WTC11 (cell line): ENCODE results near the gene ECE1. TPM values are rescaled to one million over a fixed set of nuclear protein-coding genes. Genes with fewer than 3 reads are reported as not detected.
A peak's percentile ranks its signal among the peaks of the same experiment; 100 is the strongest.

Source experiments
- ATAC-seq: fragments of 200-7000 bp; cut with Tn5 transposase; 2 replicates; pipeline ENCODE4 v1.10.0; 2021; ENCODE audit warnings: mild to moderate bottlenecking, moderate library complexity
- CTCF ChIA-PET: fragments of 300-600 bp; sonication (Branson Sonifier 250); formaldehyde crosslinking; loops from one replicate; lab custom pipeline; 2021; ENCODE audit warnings: antibody characterized with exemption; lab: Charles Lee
- POLR2A ChIA-PET: fragments of 350-600 bp; sonication (Branson Sonifier 250); formaldehyde crosslinking; loops from one replicate; lab custom pipeline; 2021; ENCODE audit warnings: antibody characterized with exemption; lab: Charles Lee
- DNase-seq: peaks from one replicate; pipeline ENCODE4 v3.0.0; 2021; ENCODE audit warnings: low spot score
- H3K27ac Mint-ChIP-seq: 2 replicates; pipeline ENCODE4 v1.8.0; 2021; ENCODE audit warnings: mixed read lengths
- H3K27me3 Mint-ChIP-seq: 2 replicates; pipeline ENCODE4 v1.8.0; 2021; ENCODE audit warnings: low read depth, mild to moderate bottlenecking, moderate library complexity, mixed read lengths
- H3K36me3 Mint-ChIP-seq: 2 replicates; pipeline ENCODE4 v1.8.0; 2021; ENCODE audit warnings: mixed read lengths
- H3K4me1 Mint-ChIP-seq: 2 replicates; pipeline ENCODE4 v1.8.0; 2022; ENCODE audit warnings: mixed read lengths
- H3K4me3 Mint-ChIP-seq: 2 replicates; pipeline ENCODE4 v1.8.0; 2021; ENCODE audit warnings: mild to moderate bottlenecking, moderate library complexity, mixed read lengths
- H3K9me3 Mint-ChIP-seq: 2 replicates; pipeline ENCODE4 v1.8.0; 2021; ENCODE audit warnings: mixed read lengths
- MYBL2 ChIP-seq: sonication (generic); formaldehyde crosslinking; IDR thresholded peaks from 2 replicates; pipeline ENCODE4 v1.8.1; 2023; ENCODE audit warnings: mild to moderate bottlenecking, moderate library complexity, missing genetic modification reagents
- NFATC4 ChIP-seq: fragments of 250-450 bp; sonication (Bioruptor Pico); IDR thresholded peaks from 2 replicates; pipeline ENCODE4 v1.9.0; 2021; ENCODE audit warnings: mild to moderate bottlenecking
- NR2C2 ChIP-seq: sonication (generic); formaldehyde crosslinking; IDR thresholded peaks from 2 replicates; pipeline ENCODE4 v1.8.0; 2022; ENCODE audit warnings: mild to moderate bottlenecking, missing genetic modification reagents
- SMAD4 ChIP-seq: sonication (generic); formaldehyde crosslinking; IDR thresholded peaks from 2 replicates; pipeline ENCODE4 v1.8.0; 2022; ENCODE audit warnings: mild to moderate bottlenecking, missing genetic modification reagents
- ZNF219 ChIP-seq: sonication (generic); formaldehyde crosslinking; IDR thresholded peaks from 2 replicates; pipeline ENCODE4 v1.8.0; 2023; ENCODE audit warnings: missing genetic modification reagents, mild to moderate bottlenecking, borderline replicate concordance
- ZNF423 ChIP-seq: fragments of 250-450 bp; sonication (Bioruptor Pico); IDR thresholded peaks from 2 replicates; pipeline ENCODE4 v2.1.2; 2022; ENCODE audit warnings: mild to moderate bottlenecking, moderate library complexity
- ZNF425 ChIP-seq: fragments of 250-450 bp; sonication (Bioruptor Pico); conservative IDR thresholded peaks from 2 replicates; pipeline ENCODE4 v1.9.0; 2021; ENCODE audit warnings: mild to moderate bottlenecking
- total RNA-seq: library from RNA; stranded (reverse); gene quantifications from 3 replicates; pipeline ENCODE4 v1.2.3, GENCODE V29; 2021
- TF ChIP-seq, protein P1 (sequence below): sonication (generic); formaldehyde crosslinking; IDR thresholded peaks from 2 replicates; pipeline ENCODE4 v1.8.1; 2022; ENCODE audit warnings: mild to moderate bottlenecking, missing genetic modification reagents, moderate library complexity, borderline replicate concordance
- TF ChIP-seq, protein P2 (sequence below): sonication (generic); formaldehyde crosslinking; IDR thresholded peaks from 2 replicates; pipeline ENCODE4 v1.8.0; 2022; ENCODE audit warnings: mild to moderate bottlenecking, missing genetic modification reagents
- TF ChIP-seq, protein P3 (sequence below): sonication (generic); formaldehyde crosslinking; IDR thresholded peaks from 2 replicates; pipeline ENCODE4 v1.8.0; 2022; ENCODE audit warnings: mild to moderate bottlenecking, missing genetic modification reagents
- TF ChIP-seq, protein P4 (sequence below): fragments of 200-600 bp; IDR thresholded peaks from 2 replicates; pipeline ENCODE4 v1.8.0; 2022; ENCODE audit warnings: antibody characterized with exemption
- TF ChIP-seq, protein P5 (sequence below): sonication (generic); formaldehyde crosslinking; IDR thresholded peaks from 2 replicates; pipeline ENCODE4 v1.8.0; 2022; ENCODE audit warnings: missing genetic modification reagents

The ECE1 gene
- total RNA-seq, 1 experiment from 2014 or later = 45.0 TPM

- no peak for ATAC-seq
- CTCF ChIA-PET = interaction anchor here (1.4 to 2.4 kb wide), 2 partner anchors 33 to 35 kb away, joined by 6 to 14 read pairs; no protein-coding TSS in a partner anchor
- no peaks in the 10 kb centered on the region for H3K36me3 Mint-ChIP-seq
- POLR2A ChIA-PET = no interaction called here
- H3K9me3 Mint-ChIP-seq = no peaks in the 10 kb centered on the region
- no peak for DNase-seq
- peak overlapping the region; percentile 43; the same call in 1 of the 2 replicates for H3K27ac Mint-ChIP-seq
- H3K4me1 Mint-ChIP-seq = peaks cover 62% of the 10 kb centered on the region
- no peaks in the 10 kb centered on the region for H3K27me3 Mint-ChIP-seq
- no peak for TF ChIP-seq MYBL2 (CRISPR knock-in tag)
- TF ChIP-seq ZNF219 (CRISPR knock-in tag) = no peak
- TF ChIP-seq, protein P1, sequence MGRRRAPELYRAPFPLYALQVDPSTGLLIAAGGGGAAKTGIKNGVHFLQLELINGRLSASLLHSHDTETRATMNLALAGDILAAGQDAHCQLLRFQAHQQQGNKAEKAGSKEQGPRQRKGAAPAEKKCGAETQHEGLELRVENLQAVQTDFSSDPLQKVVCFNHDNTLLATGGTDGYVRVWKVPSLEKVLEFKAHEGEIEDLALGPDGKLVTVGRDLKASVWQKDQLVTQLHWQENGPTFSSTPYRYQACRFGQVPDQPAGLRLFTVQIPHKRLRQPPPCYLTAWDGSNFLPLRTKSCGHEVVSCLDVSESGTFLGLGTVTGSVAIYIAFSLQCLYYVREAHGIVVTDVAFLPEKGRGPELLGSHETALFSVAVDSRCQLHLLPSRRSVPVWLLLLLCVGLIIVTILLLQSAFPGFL = no peak
- TF ChIP-seq NR2C2 (CRISPR knock-in tag) = no peak
- TF ChIP-seq ZNF425 (CRISPR knock-in tag) = no peak
- TF ChIP-seq, protein P2, sequence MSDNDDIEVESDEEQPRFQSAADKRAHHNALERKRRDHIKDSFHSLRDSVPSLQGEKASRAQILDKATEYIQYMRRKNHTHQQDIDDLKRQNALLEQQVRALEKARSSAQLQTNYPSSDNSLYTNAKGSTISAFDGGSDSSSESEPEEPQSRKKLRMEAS (CRISPR knock-in tag) = no peak
- TF ChIP-seq, protein P3, sequence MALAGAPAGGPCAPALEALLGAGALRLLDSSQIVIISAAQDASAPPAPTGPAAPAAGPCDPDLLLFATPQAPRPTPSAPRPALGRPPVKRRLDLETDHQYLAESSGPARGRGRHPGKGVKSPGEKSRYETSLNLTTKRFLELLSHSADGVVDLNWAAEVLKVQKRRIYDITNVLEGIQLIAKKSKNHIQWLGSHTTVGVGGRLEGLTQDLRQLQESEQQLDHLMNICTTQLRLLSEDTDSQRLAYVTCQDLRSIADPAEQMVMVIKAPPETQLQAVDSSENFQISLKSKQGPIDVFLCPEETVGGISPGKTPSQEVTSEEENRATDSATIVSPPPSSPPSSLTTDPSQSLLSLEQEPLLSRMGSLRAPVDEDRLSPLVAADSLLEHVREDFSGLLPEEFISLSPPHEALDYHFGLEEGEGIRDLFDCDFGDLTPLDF (CRISPR knock-in tag) = no peak
- TF ChIP-seq, protein P4, sequence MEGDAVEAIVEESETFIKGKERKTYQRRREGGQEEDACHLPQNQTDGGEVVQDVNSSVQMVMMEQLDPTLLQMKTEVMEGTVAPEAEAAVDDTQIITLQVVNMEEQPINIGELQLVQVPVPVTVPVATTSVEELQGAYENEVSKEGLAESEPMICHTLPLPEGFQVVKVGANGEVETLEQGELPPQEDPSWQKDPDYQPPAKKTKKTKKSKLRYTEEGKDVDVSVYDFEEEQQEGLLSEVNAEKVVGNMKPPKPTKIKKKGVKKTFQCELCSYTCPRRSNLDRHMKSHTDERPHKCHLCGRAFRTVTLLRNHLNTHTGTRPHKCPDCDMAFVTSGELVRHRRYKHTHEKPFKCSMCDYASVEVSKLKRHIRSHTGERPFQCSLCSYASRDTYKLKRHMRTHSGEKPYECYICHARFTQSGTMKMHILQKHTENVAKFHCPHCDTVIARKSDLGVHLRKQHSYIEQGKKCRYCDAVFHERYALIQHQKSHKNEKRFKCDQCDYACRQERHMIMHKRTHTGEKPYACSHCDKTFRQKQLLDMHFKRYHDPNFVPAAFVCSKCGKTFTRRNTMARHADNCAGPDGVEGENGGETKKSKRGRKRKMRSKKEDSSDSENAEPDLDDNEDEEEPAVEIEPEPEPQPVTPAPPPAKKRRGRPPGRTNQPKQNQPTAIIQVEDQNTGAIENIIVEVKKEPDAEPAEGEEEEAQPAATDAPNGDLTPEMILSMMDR = no peak
- TF ChIP-seq, protein P5, sequence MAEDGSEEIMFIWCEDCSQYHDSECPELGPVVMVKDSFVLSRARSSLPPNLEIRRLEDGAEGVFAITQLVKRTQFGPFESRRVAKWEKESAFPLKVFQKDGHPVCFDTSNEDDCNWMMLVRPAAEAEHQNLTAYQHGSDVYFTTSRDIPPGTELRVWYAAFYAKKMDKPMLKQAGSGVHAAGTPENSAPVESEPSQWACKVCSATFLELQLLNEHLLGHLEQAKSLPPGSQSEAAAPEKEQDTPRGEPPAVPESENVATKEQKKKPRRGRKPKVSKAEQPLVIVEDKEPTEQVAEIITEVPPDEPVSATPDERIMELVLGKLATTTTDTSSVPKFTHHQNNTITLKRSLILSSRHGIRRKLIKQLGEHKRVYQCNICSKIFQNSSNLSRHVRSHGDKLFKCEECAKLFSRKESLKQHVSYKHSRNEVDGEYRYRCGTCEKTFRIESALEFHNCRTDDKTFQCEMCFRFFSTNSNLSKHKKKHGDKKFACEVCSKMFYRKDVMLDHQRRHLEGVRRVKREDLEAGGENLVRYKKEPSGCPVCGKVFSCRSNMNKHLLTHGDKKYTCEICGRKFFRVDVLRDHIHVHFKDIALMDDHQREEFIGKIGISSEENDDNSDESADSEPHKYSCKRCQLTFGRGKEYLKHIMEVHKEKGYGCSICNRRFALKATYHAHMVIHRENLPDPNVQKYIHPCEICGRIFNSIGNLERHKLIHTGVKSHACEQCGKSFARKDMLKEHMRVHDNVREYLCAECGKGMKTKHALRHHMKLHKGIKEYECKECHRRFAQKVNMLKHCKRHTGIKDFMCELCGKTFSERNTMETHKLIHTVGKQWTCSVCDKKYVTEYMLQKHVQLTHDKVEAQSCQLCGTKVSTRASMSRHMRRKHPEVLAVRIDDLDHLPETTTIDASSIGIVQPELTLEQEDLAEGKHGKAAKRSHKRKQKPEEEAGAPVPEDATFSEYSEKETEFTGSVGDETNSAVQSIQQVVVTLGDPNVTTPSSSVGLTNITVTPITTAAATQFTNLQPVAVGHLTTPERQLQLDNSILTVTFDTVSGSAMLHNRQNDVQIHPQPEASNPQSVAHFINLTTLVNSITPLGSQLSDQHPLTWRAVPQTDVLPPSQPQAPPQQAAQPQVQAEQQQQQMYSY (CRISPR knock-in tag) = no peak
- TF ChIP-seq SMAD4 (CRISPR knock-in tag) = no peak
- H3K4me3 Mint-ChIP-seq = no peak overlapping the region
Observed at GRCh38 chr1:21304488-21304887, 14.2 kb upstream of the ECE1 start.

DNA sequence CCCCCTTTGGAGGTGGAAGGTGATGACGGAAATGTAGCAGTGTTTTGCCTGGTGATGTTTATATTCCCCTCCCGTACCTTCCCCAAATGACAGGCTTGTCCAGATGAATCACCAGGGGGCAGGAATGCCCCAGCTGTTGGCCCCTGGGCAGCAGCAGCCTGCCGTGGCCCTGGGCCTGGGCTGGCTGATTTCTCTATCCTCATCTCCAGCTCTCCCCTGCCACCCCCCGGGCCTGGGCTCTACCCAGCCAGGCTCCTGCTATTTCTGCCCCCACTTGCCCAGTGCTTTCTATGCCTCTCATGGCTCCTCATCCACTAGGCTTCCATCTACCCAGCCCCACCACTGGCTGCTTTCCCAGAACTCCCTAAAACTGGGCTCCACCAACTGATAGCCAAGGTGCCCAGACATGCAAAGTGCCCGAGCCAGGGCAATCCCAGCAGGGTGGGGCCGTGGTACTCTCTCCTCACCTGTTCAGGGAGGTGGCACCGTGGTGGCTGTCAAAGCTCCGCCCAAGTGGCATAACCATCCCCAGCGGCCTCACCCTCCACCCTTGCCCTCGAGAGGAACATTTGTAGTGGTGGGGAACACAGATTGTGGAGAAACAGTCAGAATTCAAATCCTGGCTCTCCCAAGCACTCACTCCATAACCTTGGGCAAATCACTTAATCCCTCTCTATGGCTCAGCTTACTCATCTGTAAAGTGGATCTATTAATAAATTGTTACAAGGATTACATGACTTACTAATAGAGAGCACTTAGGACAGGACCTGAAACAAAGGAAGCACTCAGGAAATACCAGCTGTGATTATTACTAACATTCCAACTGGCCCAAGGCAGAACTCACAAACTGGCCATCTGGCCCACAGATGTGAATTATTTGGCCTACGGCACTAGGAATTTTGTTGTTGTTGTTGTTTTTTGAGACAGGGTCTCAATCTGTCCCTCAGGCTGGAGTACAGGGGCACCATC lies 12.8 kb upstream of the ECE1 start:
- DNase-seq (no peak), ATAC-seq (no peak)
- no peaks in the 10 kb centered on the region for H3K36me3 Mint-ChIP-seq
- TF ChIP-seq ZNF423 (CRISPR knock-in tag) = peak; percentile 49; the same call in 1 of the 2 replicates
- TF ChIP-seq NFATC4 (CRISPR knock-in tag) = no peak
- H3K27me3 Mint-ChIP-seq = no peaks in the 10 kb centered on the region
- H3K9me3 Mint-ChIP-seq = no peaks in the 10 kb centered on the region
- ChIA-PET CTCF (interaction anchor here (0.6 to 2.4 kb wide), 6 partner anchors 33 to 65 kb away, joined by 3 to 14 read pairs (median 4); no protein-coding TSS in a partner anchor), POLR2A (interaction anchor here (1.0 kb wide), 1 partner anchor 42 kb away, joined by 3 read pairs; no protein-coding TSS in a partner anchor)
- H3K4me3 Mint-ChIP-seq = no peak overlapping the region
- H3K27ac Mint-ChIP-seq = peak overlapping the region; percentile 21; the same call in 1 of the 2 replicates
- peaks cover 47% of the 10 kb centered on the region for H3K4me1 Mint-ChIP-seq
